CMK (cell line): Measurements from ENCODE around the gene RSAD2.
"Not testable (repeated sequence)": the region's sequence is repeated elsewhere in the genome, so short reads cannot be mapped to it uniquely, and the experiment has no call there.

Source experiments
- DNase-seq: peaks from one replicate; pipeline ENCODE4 v3.0.0-alpha.2; 2010; ENCODE audit warnings: low read depth

The RSAD2 gene

DNA sequence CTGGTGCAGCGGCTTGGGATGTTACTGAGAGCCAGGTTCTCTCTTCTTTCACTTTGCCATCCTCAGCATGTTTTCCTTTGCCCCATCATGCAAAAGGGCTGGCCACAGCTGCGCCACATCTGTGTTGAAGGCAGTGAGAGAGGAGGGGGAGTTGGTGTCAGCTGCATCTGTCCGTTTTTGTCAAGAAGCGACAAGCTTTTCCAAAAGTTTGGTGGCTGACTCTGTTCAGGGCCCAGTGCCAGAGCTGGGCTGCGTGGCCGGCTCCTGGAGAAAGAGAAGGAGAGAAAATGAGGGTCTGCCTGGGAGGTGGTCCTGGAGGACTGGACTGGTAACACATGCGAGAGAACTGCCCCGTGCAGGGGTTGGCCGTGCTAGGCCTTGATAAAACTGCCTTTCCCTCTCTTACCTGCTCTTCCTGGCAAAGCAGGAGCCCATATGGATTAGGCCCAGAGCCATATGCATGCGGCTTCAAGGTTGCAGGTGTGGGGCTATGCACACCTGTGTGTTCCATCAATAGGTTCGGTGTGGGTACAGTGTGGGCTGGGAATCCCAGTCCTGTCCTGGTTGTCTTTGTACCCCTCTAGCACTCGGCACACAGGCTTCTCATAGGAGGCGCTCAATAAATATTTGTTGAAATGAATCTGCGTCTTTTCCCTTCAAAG, 48.6 kb downstream of the RSAD2 start:
- no peak for DNase-seq

DNA sequence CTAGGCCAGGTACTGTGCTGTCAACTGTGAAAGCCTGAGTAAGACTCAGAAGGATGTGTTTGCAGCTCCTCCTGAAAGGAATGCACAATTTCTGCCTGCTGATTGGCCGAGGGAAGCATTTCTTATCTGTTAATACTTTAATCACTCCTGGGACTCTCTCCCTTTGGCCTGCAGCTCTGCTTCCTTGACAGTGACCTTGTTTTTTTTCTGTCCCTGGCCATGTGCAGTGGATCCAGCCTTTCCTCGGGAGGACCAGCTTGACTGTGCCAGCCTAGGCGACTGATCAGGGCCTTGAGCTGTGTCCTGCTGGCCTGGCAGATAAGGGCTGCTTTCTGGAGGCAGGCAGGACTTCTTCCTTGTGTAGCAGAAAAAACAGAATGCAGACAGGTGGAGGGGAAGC, 49.6 kb downstream of the RSAD2 start:
- no peak for DNase-seq

DNA sequence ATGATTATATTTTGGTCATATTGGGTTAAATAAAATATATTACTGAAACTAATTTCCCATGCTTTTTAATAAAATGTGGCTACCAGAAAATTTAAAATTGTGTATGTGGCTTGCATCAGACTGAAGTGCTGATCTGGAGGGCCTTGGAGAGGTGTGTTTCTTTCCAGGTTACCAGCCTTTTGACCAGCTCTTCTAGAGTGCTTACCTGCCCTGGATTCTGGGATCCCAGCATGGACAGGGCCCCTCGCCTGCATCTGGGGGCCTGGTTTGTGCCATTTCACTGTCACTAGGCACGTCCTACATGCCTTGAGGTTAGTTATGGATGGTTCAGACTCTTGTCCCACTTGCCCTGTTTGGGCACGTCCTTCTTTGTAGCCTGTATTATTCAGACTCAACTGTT, 50.2 kb downstream of the RSAD2 start:
- DNase-seq: no peak

DNA sequence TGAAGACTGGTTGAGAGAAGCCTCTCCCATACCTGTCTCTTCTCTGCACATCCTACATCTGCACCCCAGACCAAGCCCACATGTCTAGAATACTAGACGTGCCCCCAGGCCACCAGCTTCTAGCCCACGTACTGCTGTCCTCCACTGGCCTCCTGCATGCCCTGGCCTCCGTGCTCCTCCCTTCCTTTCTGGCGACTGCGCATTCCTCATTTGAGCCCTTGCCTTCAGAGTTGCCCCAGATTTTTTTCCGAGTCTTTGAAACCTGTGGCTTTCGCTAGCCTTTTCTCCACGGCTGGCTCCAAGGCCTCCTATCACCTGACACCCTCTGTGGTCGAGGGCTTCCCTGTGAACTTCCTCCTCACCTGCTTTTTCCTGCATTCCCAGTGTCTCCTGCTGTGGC, 50.9 kb downstream of the RSAD2 start:
- no peak for DNase-seq

DNA sequence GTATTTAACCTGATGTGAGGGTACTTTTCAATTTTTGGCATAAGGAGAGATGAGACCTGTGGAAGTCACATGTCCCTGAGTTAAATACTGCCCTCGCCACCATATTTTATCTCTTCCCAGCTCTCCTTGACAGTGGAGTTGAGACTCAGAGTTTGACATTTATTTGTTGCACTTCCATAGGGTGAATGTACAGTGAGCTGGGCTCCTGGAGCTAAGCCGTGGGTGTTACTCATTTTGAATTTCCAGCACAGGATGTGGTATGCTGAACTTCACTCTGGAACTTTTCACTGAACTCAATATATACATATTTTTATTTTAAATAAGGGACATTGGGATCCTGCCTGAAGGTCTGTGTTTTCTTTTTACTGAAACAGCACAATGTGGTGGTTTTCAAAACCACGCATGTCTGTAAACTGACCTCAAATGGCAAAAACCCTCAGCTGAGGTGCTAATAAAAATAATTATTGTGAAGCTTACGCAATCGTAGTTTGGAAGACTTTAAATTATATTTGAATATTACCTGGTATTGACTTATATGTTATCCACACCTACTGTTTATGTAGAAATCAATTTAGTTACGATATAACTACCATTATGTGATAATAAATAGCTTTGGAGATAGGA, 51.7 kb downstream of the RSAD2 start:
- DNase-seq: no peak

DNA sequence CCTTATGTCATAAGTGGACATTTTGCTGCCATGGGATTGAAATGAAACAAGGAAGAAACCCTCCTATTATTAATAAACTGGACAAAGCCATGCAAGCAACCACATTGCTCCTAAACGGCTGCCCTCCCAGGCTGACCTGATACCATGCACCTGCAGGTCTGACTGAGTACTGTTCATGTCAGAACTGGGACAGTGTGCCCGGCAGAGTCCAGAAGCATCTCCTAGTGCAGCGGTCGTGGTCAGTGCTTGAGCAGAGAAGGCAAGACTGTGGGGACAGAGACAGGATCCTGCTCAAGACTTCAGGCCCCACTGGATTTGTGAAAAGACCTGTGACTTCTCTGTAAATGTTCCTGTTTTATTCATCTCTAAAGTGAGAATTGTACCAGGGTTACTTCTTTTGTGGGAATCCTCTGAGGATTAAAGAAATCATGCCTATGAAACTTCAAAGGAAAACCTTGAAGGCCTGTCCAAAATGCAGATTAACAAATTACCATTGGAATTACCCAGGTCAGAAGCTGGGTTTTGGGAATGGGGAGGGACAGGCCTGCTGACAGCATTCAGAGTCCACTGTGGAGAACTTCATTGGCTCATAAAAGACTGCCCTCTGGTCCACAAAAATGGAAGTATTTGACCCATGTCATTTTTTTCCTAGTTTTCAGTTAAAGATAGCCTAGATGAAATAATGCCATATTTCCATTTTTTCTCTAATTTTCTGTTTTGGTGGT, 53.5 kb downstream of the RSAD2 start:
- DNase-seq: no peak

DNA sequence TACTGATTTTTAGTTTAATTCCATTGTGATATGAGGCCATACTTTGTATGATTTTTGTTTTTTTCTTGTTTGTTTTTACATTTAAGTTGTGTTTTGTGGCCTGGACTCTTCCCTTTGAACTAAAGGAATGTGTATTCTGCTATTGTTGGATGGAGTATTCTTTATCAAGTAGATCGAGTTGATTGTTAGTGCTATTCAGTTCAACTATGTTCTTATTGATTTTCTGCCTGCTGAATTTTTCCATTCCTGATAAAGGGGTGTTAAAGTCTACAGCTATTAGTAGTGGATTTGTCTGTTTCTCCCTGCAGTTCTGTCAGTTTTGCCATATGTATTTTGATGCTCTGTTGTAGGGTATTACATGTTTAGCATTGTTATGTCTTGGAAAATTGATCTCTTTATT, 54.2 kb downstream of the RSAD2 start:
- DNase-seq: no peak

DNA sequence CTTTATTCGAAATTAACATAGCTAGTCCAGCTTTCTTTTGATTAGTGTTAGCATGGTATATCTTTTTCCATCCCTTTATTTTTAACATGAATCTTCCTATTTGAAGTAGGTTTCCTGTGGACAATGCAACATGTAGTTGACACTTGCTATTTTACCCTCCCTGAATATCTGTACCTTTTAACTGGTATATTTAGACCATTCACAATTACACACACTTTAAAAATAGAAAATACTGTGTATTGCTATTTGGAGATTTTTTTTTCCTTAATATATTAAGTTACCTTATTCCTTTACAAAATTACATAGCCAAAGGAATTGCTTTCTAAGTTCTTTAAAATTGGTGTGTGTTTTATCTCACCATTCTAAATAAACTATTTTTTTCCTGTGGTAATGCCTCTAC, 54.6 kb downstream of the RSAD2 start:
- no peak for DNase-seq

DNA sequence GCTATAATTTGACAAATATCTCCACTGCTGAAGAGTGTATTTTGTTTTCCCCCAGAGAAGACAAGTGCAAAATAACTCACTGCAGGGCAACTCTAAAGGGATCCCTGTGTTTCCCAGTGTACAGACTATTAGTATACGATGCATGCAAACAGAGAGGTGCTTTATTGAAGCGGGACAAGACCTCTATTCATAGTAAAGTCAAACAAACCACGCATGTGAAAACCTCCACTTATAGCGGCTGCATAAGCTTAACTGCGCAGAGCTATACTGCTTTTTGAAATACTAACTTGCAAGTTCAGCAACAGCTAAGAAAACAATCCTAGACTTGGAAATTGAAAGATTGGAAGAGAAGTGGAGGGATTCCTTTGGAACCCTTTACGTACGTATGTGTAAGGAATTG, 55.3 kb downstream of the RSAD2 start:
- DNase-seq: no peak

DNA sequence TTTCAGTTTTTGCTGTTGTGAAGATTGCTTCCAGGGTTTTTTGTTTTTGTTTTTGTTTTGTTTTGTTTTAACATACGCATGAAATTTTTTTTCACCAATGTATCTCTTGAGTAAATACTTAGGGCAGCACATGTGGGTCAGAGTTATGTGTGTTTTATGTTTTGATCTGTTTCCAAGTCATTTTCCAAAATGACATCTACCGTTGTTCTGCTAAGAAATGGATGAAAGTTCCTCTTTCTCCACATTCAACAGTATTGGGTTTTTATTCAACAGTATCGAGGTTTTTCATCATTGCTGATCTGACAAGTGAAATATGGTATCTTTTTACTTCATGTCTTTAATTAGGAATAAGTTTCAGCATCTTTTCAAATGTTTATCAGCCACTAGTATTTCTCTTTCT, 56.3 kb downstream of the RSAD2 start:
- no peak for DNase-seq

DNA sequence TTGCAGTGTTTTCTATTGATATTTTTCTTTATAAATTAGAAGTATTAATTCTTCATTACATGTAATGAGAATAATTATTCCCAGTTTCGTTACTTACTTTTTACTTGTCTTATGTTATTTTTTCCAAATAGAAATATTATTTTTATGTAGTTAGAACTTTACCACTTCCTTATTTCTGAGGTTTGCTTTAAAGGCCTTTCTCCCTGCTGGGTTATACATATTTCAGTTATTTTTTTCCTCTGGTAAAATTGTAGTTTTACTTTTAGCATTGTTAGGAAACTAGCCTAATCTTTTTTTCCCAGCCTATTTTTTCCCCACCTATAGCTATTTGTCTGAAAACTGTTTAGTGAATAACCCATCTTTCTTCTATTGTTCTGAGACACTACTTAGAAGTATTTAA, 56.8 kb downstream of the RSAD2 start:
- no peak for DNase-seq

DNA sequence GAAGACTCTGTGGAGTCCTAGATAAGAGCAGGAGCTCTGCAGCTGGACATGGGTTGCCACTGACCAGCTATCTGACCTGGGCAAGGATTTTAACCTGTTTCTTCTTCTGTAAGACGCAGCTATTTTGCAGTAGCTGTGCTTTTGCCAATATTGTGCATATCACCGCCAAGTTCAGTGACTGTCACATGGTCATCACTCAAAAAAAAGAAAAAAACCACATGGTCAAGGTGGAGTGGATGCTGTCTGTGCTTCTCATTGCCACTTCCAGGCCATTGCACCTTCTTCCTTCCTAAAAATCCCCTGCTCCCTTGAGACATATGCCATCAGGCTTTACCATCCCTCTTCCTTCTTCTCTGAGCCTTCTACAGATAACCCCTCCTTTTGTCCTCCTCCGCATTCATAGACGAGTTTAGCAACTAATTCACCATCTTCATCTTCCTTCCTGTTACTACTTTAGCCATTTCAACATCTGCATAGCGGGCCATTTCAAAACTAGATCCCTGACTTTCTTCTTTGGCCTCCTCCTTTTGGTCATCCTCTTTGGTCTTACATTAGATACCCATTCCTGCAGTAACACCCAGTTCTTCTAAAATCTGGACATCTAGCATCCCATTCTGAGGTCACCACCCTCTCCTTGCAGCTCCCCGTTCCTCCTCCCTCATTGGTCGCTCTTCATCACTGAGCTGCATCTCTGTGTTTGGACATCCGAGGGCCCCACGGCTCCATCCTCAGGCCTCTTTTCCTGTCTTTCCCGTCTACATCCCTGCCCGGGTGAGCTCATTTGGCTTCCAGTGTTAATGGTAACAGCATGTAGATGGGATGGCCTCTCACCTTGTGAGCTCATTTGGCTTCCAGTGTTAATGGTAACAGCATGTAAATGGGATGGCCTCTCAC, 57.4 kb downstream of the RSAD2 start:
- no peak for DNase-seq

DNA sequence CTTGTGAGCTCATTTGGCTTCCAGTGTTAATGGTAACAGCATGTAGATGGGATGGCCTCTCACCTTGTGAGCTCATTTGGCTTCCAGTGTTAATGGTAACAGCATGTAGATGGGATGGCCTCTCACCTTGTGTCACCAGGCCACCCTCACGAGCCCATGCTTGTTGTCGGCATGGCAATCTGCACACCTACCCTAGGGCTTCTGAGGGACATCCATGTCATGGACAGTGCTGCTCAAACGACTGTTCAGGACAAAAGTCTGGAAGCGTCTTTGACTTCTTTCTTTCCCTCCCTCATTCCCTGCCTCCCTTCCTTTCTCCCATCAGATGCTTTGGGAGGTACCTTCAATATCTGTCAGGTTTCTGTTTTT, 58.1 kb downstream of the RSAD2 start:
- not testable (repeated sequence) for DNase-seq

DNA sequence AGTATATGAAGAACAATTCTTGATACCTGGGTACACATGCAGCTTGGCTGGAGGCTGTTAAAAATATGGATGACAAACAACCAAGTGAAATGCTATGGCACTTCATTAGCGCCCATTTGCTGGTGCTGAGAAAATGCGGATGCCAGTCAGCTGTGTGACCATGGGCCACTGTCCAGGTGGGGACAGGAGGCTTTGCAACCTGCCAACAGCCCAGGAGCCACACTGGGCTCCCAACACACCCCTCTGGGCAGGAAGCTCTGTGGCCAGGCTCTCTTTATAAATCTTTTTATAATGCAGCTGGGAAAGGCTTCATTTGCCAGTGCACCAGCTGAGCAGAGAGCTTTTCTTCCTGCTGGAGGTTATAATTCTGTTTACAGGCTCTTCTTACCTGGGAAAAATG, 59.6 kb downstream of the RSAD2 start:
- no peak for DNase-seq

DNA sequence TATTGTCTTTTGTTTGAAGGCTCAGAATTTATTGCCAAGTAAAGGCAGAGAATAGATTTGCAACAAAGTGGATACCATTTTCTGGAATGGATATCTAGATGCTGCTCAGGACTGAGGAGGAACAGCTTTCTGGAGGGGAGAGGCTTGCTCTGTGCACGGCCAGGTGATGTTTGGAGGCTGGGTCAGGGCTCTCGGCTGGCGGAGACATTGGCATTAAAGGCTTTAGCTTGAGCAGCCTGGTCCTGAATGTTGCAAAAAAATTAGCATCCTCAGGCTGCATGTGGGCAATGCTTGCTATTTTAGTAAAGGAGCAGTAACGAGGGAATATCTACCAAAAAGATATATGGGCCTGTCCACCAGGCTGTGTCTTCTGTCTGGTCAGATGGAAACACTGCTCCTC, 60.0 kb downstream of the RSAD2 start:
- DNase-seq: no peak

DNA sequence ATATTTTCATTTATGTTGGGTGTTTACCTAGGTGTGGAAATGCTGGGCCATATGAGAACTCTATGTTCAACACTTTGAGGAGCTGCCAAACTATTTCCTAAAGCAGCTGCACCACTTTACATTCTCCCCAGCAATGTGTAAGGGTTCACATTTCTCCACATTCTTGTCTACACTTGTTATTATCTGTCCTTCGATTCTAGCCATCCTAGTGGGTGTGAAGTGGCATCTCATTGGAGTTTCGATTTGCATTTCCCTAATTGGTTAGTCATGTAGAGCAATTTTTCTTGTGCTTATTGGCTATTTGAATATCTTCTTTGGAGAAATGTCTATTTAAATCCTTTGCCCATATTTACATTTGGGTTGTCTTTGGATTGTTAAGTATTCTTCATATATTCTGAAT, 61.5 kb downstream of the RSAD2 start:
- DNase-seq: no peak

DNA sequence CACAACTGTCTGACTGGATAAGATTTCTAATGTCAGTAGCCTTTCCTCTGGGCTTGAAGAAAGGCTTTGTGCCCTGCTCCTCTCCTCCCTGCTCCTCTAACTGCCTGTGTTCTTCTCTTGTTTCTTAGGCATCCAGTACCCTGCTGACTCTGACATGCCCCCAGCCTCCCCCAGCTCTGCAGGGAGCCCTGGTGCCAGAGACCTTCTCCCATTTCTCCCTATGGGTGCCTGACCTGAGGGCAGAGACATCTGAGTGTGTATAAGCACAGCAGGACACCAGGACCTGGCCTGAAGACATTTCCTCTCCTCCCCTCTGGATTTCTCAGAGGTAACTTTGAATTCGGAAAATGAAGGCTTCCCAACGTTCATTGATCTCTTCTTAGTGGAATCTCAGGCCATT, 63.2 kb downstream of the RSAD2 start:
- no peak for DNase-seq

DNA sequence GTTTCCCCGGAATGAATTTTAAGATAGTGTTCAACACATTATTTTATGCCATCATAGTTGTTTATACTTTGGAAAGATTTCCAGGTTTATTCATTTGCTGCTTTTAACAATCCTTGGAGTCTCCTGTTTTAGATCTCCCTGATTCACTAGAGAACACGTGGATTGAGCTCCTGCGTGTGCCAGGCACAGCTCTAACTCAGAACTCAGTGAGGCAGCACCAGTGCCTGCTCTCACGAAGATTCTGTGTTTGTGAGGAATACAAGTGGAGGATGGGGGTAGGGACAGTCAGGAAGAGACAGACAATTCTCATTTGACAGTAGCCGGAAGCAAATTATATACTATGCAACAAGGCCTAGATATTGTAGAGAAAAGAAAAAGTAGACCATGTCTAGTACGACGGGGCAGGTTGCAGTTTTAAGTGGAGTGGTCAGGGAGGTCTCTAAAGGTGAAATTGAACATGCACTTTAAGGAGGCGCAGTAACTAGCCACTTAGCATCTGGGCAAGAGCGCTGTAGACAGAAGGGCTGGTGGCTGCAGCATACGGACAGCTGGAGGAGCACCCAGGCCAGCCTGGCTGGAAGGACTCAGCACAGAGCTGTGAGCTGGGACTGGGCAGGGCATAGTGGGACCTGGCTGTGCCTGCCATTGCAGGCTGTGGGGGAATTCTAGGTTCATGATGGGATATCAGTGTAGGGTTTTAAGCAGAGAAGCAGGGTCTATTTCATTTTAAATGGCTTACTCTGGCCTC, 63.9 kb downstream of the RSAD2 start:
- DNase-seq: no peak

DNA sequence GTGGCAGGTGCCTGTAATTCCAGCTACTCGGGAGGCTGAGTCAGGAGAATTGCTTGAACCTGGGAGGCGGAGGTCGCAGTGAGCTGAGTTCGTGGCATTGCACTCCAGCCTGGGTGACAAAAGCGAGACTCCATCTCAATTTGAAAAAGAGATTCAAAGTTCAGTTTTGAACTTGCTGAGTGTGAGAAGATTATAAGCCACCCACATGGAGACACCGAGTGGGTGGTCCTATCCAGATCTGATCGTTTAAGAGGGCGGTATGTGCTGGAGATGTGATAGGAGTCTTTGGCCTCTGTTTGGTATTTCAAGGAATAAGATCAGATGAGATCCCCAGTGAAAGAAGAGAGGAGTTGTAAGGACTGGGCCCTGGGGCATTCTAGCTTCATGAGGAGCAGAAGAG, 65.3 kb downstream of the RSAD2 start:
- no peak for DNase-seq

DNA sequence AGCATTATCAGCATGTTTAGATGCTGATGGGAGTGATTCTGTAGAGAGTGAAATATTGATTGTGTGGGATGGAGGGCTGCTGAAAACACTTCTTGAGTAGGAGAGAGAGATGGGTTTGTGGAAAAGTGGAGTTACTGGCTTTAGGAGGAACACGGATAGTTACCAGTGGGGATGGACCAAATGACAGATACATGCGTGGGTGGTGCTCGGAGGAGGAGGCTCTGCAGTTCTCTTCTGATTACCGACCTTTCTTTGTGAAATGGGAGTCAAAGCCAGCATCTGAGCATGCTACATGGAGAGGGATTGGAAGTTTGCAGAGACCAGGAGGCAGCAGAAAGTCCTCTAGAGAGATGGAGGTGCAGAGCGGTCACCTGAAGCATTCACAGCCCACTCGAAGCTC, 65.9 kb downstream of the RSAD2 start:
- no peak for DNase-seq

DNA sequence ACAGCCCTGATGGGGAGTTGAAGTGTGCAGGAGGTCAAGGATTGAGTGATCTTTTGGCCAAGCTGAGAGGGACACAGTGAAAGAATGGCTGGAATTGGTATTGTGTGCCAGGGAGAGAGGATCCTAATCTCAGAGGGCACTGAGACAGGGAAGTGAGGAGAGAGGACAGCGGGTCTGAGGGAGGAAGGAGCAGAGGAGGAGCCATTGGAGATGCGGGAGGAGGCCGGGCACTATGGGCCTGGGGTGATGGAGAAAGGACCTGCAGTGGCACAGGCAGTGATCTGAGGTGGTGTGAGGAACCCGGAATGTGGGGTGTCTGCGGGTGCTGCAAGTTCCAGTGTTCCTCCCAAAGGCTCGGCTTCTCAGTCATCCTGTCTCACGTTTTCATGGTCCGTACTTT, 66.4 kb downstream of the RSAD2 start:
- DNase-seq: no peak

DNA sequence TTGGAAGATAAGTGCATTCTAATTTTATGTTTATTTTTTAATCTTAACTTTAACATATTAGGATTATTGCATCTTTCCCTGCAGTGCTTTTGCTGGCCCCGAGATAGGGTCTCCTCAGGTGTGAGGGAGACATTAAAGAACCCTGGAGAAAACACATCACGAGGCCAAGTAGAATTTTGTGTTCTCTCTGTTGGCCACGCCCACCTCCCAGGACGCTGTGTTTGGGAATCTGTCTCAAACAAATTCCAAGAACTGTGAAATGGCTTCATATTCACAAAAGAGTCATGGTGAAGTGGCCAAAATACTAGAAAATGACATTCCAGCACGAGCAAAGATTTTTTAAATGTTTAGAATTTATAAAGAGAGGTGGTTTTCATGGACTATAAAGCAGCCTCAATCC, 67.0 kb downstream of the RSAD2 start:
- DNase-seq: no peak
